HG02588 (cell line): ENCODE data around the gene CACNA1C.

ENCODE experiments used
- ATAC-seq: cut with Tn5 transposase; IDR thresholded peaks from one replicate; pipeline ENCODE4 v1.9.1; 2021; ENCODE audit warnings: mild to moderate bottlenecking, moderate library complexity; ENCODE audit not compliant: unreplicated experiment

The CACNA1C gene

GRCh38 chr12:2351161-2351560 lies 298.4 kb downstream of the CACNA1C start:
- ATAC-seq, result no peak

- no peak for ATAC-seq
Observed at GRCh38 chr12:2352203-2352602, 299.4 kb downstream of the CACNA1C start.

DNA sequence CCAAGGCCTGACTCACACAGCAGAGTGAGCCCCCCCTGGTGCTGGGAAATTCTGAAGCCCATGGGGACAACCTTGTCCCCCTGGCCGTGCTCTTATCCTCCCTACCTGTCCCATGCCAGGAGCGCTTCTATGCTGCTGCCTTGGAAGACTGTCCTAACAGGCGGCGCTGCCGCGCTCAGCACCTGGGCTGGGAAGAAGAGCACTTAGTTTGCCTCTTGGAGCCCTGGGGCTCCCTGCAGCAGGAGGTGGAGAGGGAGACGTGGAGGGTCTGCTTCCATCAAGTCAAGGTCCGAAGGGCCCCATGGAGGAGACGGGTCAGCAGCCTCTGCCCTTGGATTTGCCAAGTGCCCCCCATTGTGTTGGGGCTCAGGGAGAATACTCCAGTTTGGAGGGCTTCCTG lies 300.5 kb downstream of the CACNA1C start:
- ATAC-seq, result no peak

GRCh38 chr12:2353691-2354090 lies 300.9 kb downstream of the CACNA1C start:
- ATAC-seq, result no peak

GRCh38 chr12:2354151-2354991 lies 301.6 kb downstream of the CACNA1C start:
- ATAC-seq, result no peak

DNA sequence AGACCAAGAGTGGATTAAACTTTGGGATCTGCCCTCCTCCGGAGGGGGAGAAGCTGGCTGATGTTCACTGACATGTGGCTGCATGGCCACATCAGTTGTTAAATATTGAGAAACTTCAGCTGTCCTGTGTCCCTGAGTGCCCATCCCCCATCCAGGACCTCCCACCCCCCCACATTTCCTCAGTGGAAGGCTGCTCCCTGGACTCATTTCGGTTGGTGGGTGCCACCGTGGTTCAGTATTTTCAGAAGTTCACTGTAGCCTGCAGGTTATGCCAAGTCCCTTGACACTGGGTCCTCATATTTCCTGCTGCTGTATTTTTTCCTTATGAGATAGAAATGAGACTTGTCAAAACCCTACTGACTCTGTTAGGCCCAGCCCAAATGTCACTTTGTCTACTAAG lies 302.4 kb downstream of the CACNA1C start:
- no peak for ATAC-seq

- ATAC-seq, result no peak
Observed at GRCh38 chr12:2355604-2356003, 302.8 kb downstream of the CACNA1C start.

GRCh38 chr12:2356601-2357125 lies 303.9 kb downstream of the CACNA1C start:
- no peak for ATAC-seq

- ATAC-seq, result no peak
Observed at GRCh38 chr12:2358986-2359658, 306.3 kb downstream of the CACNA1C start.

GRCh38 chr12:2359725-2360629 lies 307.2 kb downstream of the CACNA1C start:
- no peak for ATAC-seq

- ATAC-seq, result no peak
Observed at GRCh38 chr12:2360630-2361170, 307.9 kb downstream of the CACNA1C start.

GRCh38 chr12:2363836-2364609 lies 311.2 kb downstream of the CACNA1C start:
- no peak for ATAC-seq

GRCh38 chr12:2364631-2365051 lies 311.9 kb downstream of the CACNA1C start:
- ATAC-seq, result no peak

- no peak for ATAC-seq
Observed at GRCh38 chr12:2366711-2367110, 313.9 kb downstream of the CACNA1C start.

- ATAC-seq, result no peak
Observed at GRCh38 chr12:2372178-2372577, 319.4 kb downstream of the CACNA1C start.

DNA sequence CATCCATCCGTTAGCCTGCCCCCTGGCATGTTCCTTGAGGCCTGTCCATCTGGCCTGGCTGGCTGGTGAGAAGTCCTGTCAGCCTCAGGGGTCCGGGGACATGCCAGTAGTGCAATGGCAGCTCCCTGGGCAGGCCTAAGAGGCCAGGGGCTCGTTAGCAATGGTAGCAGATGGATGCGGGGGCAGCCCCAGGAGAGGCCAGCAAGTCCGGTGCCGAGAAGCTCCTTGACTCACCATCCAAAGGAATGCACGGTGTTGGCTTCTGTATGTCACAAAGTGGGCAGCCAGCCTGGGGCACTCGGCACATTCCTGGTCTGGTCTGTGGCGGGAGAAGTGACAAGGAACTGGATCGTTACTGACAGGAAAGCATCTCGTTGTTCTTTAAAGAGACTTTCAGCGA lies 319.9 kb downstream of the CACNA1C start:
- ATAC-seq, result no peak

DNA sequence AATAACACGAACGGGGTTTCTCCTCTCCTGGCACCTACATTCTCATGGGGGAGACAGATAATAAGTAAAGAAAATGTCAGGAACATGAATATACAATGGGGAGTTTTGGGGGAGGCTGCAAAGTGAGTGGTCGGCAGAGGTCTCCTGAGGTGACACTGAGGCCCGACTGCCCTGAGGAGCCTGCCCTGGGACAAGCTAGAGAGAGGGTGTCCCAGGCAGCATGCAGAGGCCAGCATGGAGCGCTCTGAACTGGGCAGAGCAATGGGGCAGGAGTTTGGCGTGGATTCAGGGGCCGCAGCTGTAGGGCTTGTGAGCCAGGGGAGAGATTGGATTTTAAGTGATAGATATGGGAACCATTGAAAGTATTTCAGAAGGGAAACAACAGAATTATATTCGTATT lies 320.5 kb downstream of the CACNA1C start:
- no peak for ATAC-seq

DNA sequence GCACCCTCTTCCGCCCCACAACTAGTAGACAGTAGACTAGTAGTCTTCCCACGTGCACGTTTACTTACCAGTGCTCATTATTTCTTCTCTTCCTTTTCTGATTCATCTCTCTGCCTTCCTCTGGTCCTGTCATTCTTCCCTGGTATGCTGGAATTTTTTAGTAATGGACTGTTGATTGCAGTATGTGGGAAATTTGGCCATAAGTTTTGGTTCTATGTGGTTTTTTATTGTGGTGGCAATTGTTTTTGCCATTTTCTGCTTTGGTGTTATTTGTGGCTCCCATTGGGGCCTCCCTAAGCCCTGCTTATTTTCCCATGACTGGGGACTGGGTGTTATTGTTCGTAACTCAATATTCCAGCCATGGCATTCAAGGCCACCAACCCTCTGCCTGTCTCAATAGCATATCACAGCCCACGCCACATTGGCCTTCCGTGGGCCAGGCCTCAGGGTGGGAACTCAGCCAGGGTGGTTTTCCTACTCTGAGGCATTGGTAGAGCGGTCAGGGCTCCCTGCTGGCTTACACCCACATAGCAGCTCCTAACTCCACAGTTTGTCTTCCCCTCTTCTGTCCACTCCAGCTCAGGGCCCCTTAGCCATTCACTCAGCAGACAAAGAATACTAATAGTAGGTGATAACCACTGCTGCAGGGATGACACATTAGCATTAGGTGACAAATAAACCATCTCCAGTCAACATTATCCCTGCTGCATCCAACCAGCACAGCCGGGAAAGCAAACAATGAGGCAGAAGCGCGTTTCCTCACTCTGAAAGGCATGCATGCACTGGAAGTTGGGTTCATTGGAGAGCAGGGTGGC lies 321.5 kb downstream of the CACNA1C start:
- no peak for ATAC-seq

DNA sequence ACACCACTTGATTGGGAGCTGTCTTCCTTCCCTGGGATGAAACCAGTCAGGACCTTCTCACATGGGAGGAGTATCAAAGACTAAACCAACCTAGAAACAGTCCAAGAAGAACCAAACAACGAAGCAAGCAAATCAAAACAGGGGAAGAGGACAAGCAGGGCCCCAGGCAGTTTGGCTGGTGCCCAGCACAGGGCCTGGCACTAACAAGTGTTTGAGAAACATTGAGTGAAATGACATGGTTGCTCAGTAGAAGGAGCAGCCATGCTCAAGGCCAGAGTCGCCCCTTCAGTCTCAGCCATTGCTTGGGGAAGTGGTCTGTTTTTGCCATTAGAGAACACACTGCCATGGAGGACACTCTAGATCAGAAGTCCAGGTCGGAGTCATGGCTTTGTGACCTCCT lies 323.1 kb downstream of the CACNA1C start:
- ATAC-seq, result no peak
